A549 treated with AZD9567 at 1 μM for 4 hours (cell line): ENCODE data around the gene RASA4B. TPM values are rescaled to one million over a fixed set of nuclear protein-coding genes. Genes with fewer than 3 reads are reported as not detected.

Source experiments
- total RNA-seq: library from RNA; stranded (reverse); fragments of 200-300 nt; extraction: Qiagen RNA extraction; gene quantifications from 5 replicates; pipeline ENCODE4 v1.2.3, GENCODE V29; 2022; ENCODE audit not compliant: insufficient read depth

The RASA4B gene
- 1.5 to 2.2 TPM (median 1.8 TPM) in 5 replicates for total RNA-seq

GRCh38 chr7:102517550-102518147, at the start of gene RASA4B:
RASA4B (minus strand) TSS chr7:102517777; CDS start chr7:102517710, 67 bp downstream.

GRCh38 chr7:102550808-102551422, 33.3 kb upstream of the RASA4B start, which contains the start of gene SPDYE2:
SPDYE2 (plus strand) TSS chr7:102551226; CDS start chr7:102553256, 2,030 bp downstream.

GRCh38 chr7:102543596-102543995, 26.0 kb upstream of the RASA4B start, which contains the start of gene UPK3BL2:
UPK3BL2 (minus strand) TSS chr7:102543696; CDS start chr7:102543636, 60 bp downstream.

GRCh38 chr7:102478314-102479208, 39.0 kb downstream of the RASA4B start, which contains the start of gene POLR2J:
POLR2J (minus strand) TSS chr7:102478922; CDS start chr7:102478860, 62 bp downstream.

GRCh38 chr7:102464577-102465280, 52.8 kb downstream of the RASA4B start, which contains the start of the genes ALKBH4 and LRWD1:
ALKBH4 (minus strand) TSS chr7:102464863; CDS start chr7:102464836, 27 bp downstream.
LRWD1 (plus strand) TSS chr7:102464984; CDS start chr7:102465081, 97 bp downstream.

GRCh38 chr7:102433219-102434038, 84.1 kb downstream of the RASA4B start, which contains the start of gene ORAI2:
ORAI2 (plus strand) TSS chr7:102433575; CDS start chr7:102438957, 5,382 bp downstream.

Other genes with a start within 250 kb of the RASA4B start
- gene SH2B2, start 230.9 kb downstream of the RASA4B start, total RNA-seq, result 2.7 to 3.8 TPM (median 3.6 TPM) in 4 of 5 replicates, not detected in the other
- gene SPDYE6, start 161.3 kb downstream of the RASA4B start, total RNA-seq, result not detected in 5 replicates
- 19.5 to 24.7 TPM (median 23.6 TPM) in 5 replicates for gene PRKRIP1, start 121.4 kb downstream of the RASA4B start, total RNA-seq
- 22.2 to 34.0 TPM (median 33.6 TPM) in 5 replicates for gene ORAI2, start 84.2 kb downstream of the RASA4B start, total RNA-seq
- 8.6 to 10.7 TPM (median 8.8 TPM) in 5 replicates for gene ALKBH4, start 52.9 kb downstream of the RASA4B start, total RNA-seq
- gene LRWD1, start 52.8 kb downstream of the RASA4B start, total RNA-seq, result 27.4 to 36.9 TPM (median 34.1 TPM) in 5 replicates
- gene POLR2J, start 38.9 kb downstream of the RASA4B start, total RNA-seq, result 93.0 to 111 TPM (median 107 TPM) in 5 replicates
- 2.4 to 3.8 TPM (median 2.8 TPM) in 4 of 5 replicates, not detected in the other for gene UPK3BL2, start 25.9 kb upstream of the RASA4B start, total RNA-seq
- 0.07 TPM in 1 of 5 replicates, not detected in the others for gene SPDYE2, start 33.4 kb upstream of the RASA4B start, total RNA-seq
- 14.1 to 45.7 TPM (median 36.2 TPM) in 5 replicates for gene POLR2J3, start 54.8 kb upstream of the RASA4B start, total RNA-seq
- 2.0 to 3.1 TPM (median 2.4 TPM) in 4 of 5 replicates, not detected in the other for gene RASA4, start 99.0 kb upstream of the RASA4B start, total RNA-seq
- gene UPK3BL1, start 125.0 kb upstream of the RASA4B start, total RNA-seq, result 13.9 to 18.5 TPM (median 16.2 TPM) in 5 replicates
- gene SPDYE2B, start 132.5 kb upstream of the RASA4B start, total RNA-seq, result not detected in 5 replicates
- 0.33 to 0.69 TPM (median 0.59 TPM) in 4 of 5 replicates, not detected in the other for gene POLR2J2, start 153.9 kb upstream of the RASA4B start, total RNA-seq
- 6.1 to 12.7 TPM (median 7.2 TPM) in 5 replicates for gene FAM185A, start 231.2 kb upstream of the RASA4B start, total RNA-seq